ENCODE data around the gene KIR2DL1. TPM values are rescaled to one million over a fixed set of nuclear protein-coding genes. Genes with fewer than 3 reads are reported as not detected.
"Not testable (repeated sequence)": the region's sequence is repeated elsewhere in the genome, so short reads cannot be mapped to it uniquely, and the experiment has no call there.

KIR2DL1 gene
- total and polyA plus RNA-seq, 12 donors = 0.15 TPM; not detected in 11

DNA sequence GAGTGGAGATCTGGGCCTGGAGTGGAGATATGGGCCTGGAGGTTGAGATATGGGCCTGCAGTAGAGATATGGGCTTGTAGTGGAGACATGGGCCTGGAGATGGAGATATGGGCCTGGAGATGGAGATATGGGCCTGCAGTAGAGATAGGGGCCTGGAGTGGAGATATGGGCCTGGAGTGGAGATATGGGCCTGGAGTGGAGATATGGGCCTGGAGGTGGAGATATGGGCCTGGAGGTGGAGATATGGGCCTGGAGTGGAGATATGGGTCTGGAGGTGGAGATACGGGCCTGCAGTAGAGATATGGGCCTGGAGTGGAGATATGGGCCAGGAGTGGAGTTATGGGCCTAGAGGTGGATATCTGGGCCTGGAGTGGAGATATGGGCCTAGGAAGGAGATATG is 30.9 kb upstream of the KIR2DL1 start:
- no peaks in the 10 kb centered on the region for H3K9me3 ChIP-seq (replicated peaks in 1 of 3)
- no peaks in the 10 kb centered on the region for H3K27me3 ChIP-seq
- no peaks in the 10 kb centered on the region for H3K36me3 ChIP-seq (replicated peaks in 1 of 2)
- WGBS, 4 donors = 64 to 83% (median 77%) methylated on average over 1 of the region's 1 CpG
- no peak for DNase-seq
- intact Hi-C loops (cut with DNase I) = loop anchor here in 1 of 2 donors (5.0 kb wide), 1 partner anchor 109 kb away; no protein-coding TSS in a partner anchor
- no peaks in the 10 kb centered on the region for H3K4me1 ChIP-seq (replicated peaks in 1 of 2)
- TF ChIP-seq POLR2A (IDR thresholded peaks at IDR 0.05) (no peak), CTCF (IDR thresholded peaks at IDR 0.05) (no peak)
- no peak overlapping the region for H3K4me3 ChIP-seq
- no peak overlapping the region for H3K27ac ChIP-seq

DNA sequence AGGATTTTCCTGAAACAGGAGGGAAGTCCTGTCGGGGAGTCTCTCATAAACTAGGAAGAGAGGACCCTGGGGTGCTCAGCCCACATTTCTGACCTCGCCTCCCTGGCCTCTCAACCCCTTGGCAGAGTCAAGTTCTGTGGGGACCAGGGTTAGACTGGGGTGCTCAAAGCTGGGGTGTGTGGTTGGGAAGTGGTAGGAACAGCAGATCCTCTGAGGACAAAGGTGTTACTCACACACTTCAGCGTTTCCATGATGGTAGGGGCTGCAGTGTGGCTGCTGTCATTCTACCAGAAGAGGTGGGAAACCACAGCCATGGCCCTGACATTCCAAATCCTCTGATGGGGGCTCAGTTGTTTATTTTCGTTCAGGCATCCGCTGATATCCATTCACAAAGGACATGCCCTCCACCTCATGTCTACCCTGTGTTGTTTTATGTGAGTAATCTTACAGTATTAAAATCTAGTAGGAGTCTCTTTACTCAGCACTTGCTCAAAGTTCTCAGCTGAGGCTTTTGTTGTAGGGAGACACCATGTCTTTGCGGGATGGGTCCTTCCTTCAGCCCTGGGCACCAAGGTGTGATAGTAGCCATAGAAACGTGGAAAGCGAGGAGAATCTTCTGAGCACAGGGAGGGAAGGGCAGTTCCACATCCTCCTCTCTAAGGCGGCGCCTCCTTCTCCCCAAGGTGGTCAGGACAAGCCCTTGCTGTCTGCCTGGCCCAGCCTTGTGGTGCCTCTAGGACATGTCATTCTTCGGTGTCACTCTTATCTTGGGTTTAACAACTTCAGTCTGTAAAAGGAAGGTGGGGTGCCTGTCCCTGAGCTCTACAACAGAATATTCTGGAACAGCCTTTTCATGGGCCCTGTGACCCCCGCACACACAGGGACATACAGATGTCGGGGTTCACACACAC is 29.8 kb upstream of the KIR2DL1 start:
- H3K36me3 ChIP-seq (replicated peaks in 1 of 2) = no peaks in the 10 kb centered on the region
- 77 to 90% (median 80%) methylated on average over 13 of the region's 13 CpGs for WGBS, 4 donors
- DNase-seq = no peak
- no peak for TF ChIP-seq POLR2A (IDR thresholded peaks at IDR 0.05)
- TF ChIP-seq CTCF (IDR thresholded peaks at IDR 0.05) = no peak
- H3K4me1 ChIP-seq (replicated peaks in 1 of 2) = no peaks in the 10 kb centered on the region
- no peaks in the 10 kb centered on the region for H3K9me3 ChIP-seq (replicated peaks in 1 of 3)
- H3K27me3 ChIP-seq = no peaks in the 10 kb centered on the region
- H3K27ac ChIP-seq = no peak overlapping the region
- H3K4me3 ChIP-seq = no peak overlapping the region
- intact Hi-C loops (cut with DNase I) = loop anchor here in 1 of 2 donors (5.0 kb wide), 1 partner anchor 107 kb away; no protein-coding TSS in a partner anchor

- H3K27ac ChIP-seq; H3K9me3 ChIP-seq (replicated peaks in 1 of 3); DNase-seq; intact Hi-C loops (cut with DNase I); H3K36me3 ChIP-seq (replicated peaks in 1 of 2); H3K4me3 ChIP-seq; H3K27me3 ChIP-seq; H3K4me1 ChIP-seq (replicated peaks in 1 of 2): not testable (repeated sequence)
- WGBS, 4 donors = 41 to 78% (median 69%) methylated on average over 5 of the region's 5 CpGs
Measured at GRCh38 chr19:54741950-54742349, 27.6 kb upstream of the KIR2DL1 start.

DNA sequence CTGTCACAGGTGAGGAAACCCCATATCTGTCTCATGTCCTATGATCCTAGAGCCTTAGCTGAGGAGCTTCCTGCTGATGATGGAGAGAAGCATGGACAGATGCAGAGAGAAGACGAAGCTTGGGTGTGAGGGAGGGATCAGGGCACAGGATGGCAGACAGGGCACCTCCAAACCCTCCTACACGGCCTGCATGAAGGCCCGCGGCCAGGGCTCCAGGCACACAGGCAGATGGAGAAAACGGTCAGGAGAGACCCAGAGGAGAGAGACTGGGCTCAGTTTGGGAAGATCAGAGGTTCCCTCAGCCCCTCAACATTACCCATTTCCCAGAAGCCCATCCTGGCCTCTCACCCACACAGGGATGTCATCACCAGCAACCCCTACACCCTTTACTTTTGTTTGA is 25.5 kb upstream of the KIR2DL1 start:
- H3K36me3 ChIP-seq (replicated peaks in 1 of 2); H3K27ac ChIP-seq; H3K4me1 ChIP-seq (replicated peaks in 1 of 2); H3K27me3 ChIP-seq; DNase-seq; intact Hi-C loops (cut with DNase I); H3K4me3 ChIP-seq; H3K9me3 ChIP-seq (replicated peaks in 1 of 3): not testable (repeated sequence)
- 69 to 85% (median 81%) methylated on average over 5 of the region's 5 CpGs for WGBS, 4 donors

- H3K9me3 ChIP-seq (replicated peaks in 1 of 3); H3K4me1 ChIP-seq (replicated peaks in 1 of 2); H3K27me3 ChIP-seq; H3K27ac ChIP-seq; H3K4me3 ChIP-seq; intact Hi-C loops (cut with DNase I); H3K36me3 ChIP-seq (replicated peaks in 1 of 2): not testable (repeated sequence)
- WGBS, 4 donors = 44 to 58% (median 49%) methylated on average over 6 to 9 of the region's 9 CpGs
- DNase-seq = peak in 5 of 7 donors; percentile 20 to 52 (median 33)
Measured at GRCh38 chr19:54747614-54748322, 21.8 kb upstream of the KIR2DL1 start.

- WGBS, 4 donors = 33 to 61% (median 51%) methylated on average over 6 of the region's 6 CpGs
- H3K9me3 ChIP-seq (replicated peaks in 1 of 3); DNase-seq; H3K27me3 ChIP-seq; H3K36me3 ChIP-seq (replicated peaks in 1 of 2); intact Hi-C loops (cut with DNase I); H3K4me1 ChIP-seq (replicated peaks in 1 of 2); H3K27ac ChIP-seq; H3K4me3 ChIP-seq: not testable (repeated sequence)
Measured at GRCh38 chr19:54750276-54750675, 19.3 kb upstream of the KIR2DL1 start.

- H3K27ac ChIP-seq; H3K9me3 ChIP-seq (replicated peaks in 1 of 3); H3K27me3 ChIP-seq; H3K4me1 ChIP-seq (replicated peaks in 1 of 2); intact Hi-C loops (cut with DNase I); DNase-seq; H3K4me3 ChIP-seq; H3K36me3 ChIP-seq (replicated peaks in 1 of 2): not testable (repeated sequence)
- WGBS, 4 donors = 63 to 96% (median 78%) methylated on average over 2 to 11 of the region's 12 CpGs
Measured at GRCh38 chr19:54756204-54757110, 13.1 kb upstream of the KIR2DL1 start.

DNA sequence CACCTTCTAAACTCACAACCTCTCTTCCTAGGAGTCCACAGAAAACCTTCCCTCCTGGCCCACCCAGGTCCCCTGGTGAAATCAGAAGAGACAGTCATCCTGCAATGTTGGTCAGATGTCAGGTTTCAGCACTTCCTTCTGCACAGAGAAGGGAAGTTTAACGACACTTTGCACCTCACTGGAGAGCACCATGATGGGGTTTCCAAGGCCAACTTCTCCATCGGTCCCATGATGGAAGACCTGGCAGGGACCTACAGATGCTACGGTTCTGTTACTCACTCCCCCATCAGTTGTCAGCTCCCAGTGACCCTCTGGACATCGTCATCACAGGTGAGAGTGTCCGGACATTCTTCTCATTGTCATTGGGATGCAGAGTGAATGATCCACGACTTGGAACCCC is 11.0 kb upstream of the KIR2DL1 start:
- H3K27ac ChIP-seq; H3K4me1 ChIP-seq (replicated peaks in 1 of 2); H3K9me3 ChIP-seq (replicated peaks in 1 of 3); intact Hi-C loops (cut with DNase I); H3K4me3 ChIP-seq; H3K27me3 ChIP-seq; H3K36me3 ChIP-seq (replicated peaks in 1 of 2); DNase-seq: not testable (repeated sequence)
- 40 to 69% (median 64%) methylated on average over 1 to 6 of the region's 6 CpGs for WGBS, 4 donors
